Measurements from ENCODE around the gene CMAS. TPM values are rescaled to one million over a fixed set of nuclear protein-coding genes. Genes with fewer than 3 reads are reported as not detected.

Gene CMAS
- total and polyA plus RNA-seq, 2 experiments from 2014 or later: 61.2 to 118 TPM

DNA sequence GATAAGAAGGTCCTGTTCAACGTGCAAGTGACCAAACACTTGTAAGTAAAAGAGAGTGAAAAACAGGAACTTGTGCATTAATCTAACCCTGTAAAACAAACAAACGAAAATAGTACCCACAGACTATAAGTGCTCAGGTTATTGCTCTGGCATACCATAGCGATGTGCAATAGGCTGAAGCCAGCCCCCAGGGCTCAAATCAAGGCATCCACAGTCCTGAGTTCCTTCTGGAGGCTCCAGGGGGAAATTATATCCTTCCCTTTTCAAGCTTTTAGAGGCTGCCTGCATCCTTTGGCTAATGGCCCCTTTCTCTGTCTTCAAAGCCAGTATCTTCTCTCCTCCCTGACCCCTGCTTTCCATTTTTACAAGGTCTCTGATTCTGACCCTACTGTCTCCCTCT lies 8.1 kb upstream of the CMAS start:
- Histone ChIP-seq H3K36me3 (ENCODE audit: insufficient read depth) (no peaks in the 10 kb centered on the region), H3K27ac (ENCODE audit: low read depth) (no peak overlapping the region), H4K20me1 (replicated peaks; ENCODE audit: insufficient read depth) (no peaks in the 10 kb centered on the region), H3K4me1 (ENCODE audit: insufficient read depth) (no peaks in the 10 kb centered on the region), H2AFZ (no peak overlapping the region), H3K79me2 (replicated peaks; ENCODE audit: insufficient read depth) (no peaks in the 10 kb centered on the region), H3K27me3 (ENCODE audit: insufficient read depth) (no peaks in the 10 kb centered on the region), H3K4me2 (no peak overlapping the region), H3F3A (replicated peaks; ENCODE audit: low read depth) (no peaks in the 10 kb centered on the region), H3K4me3 (no peak overlapping the region), H3K9me2 (ENCODE audit: insufficient read depth) (no peaks in the 10 kb centered on the region)
- Mint-ChIP-seq H3K4me3 (no peak overlapping the region), H3K4me1 (no peaks in the 10 kb centered on the region), H3K27ac (no peak overlapping the region), H3K9me3 (no peaks in the 10 kb centered on the region), H3K27me3 (ENCODE audit: insufficient read depth, low read depth, poor library complexity) (no peaks in the 10 kb centered on the region), H3K36me3 (ENCODE audit: low read depth) (no peaks in the 10 kb centered on the region)
- TF ChIP-seq, protein P1, sequence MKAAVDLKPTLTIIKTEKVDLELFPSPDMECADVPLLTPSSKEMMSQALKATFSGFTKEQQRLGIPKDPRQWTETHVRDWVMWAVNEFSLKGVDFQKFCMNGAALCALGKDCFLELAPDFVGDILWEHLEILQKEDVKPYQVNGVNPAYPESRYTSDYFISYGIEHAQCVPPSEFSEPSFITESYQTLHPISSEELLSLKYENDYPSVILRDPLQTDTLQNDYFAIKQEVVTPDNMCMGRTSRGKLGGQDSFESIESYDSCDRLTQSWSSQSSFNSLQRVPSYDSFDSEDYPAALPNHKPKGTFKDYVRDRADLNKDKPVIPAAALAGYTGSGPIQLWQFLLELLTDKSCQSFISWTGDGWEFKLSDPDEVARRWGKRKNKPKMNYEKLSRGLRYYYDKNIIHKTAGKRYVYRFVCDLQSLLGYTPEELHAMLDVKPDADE (IDR thresholded peaks at IDR 0.05): no peak
- TF ChIP-seq, protein P2, sequence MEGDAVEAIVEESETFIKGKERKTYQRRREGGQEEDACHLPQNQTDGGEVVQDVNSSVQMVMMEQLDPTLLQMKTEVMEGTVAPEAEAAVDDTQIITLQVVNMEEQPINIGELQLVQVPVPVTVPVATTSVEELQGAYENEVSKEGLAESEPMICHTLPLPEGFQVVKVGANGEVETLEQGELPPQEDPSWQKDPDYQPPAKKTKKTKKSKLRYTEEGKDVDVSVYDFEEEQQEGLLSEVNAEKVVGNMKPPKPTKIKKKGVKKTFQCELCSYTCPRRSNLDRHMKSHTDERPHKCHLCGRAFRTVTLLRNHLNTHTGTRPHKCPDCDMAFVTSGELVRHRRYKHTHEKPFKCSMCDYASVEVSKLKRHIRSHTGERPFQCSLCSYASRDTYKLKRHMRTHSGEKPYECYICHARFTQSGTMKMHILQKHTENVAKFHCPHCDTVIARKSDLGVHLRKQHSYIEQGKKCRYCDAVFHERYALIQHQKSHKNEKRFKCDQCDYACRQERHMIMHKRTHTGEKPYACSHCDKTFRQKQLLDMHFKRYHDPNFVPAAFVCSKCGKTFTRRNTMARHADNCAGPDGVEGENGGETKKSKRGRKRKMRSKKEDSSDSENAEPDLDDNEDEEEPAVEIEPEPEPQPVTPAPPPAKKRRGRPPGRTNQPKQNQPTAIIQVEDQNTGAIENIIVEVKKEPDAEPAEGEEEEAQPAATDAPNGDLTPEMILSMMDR (conservative IDR thresholded peaks at IDR 0.05; ENCODE audit: low read depth in 2 of 2): no peak
- TF ChIP-seq ZNF331 (CRISPR knock-in tag; IDR thresholded peaks at IDR 0.05; ENCODE audit: low read depth) (no peak), ZNF114 (CRISPR knock-in tag; IDR thresholded peaks at IDR 0.05) (no peak), STAT1 (IDR thresholded peaks at IDR 0.05; ENCODE audit: unreplicated experiment) (no peak), EZH2phosphoT487 (IDR thresholded peaks at IDR 0.05; ENCODE audit: unreplicated experiment) (no peak), NANOG (IDR thresholded peaks at IDR 0.05; ENCODE audit: borderline replicate concordance) (no peak), CREB1 (CRISPR knock-in tag; IDR thresholded peaks at IDR 0.05; ENCODE audit: low read depth) (no peak), JUNB (IDR thresholded peaks at IDR 0.05; ENCODE audit: unreplicated experiment) (no peak), POLR2AphosphoS5 (IDR thresholded peaks at IDR 0.05; ENCODE audit: low read depth) (no peak), EZH2 (IDR thresholded peaks at IDR 0.05; ENCODE audit: low read depth, unreplicated experiment) (no peak)
- TF ChIP-seq, protein P3, sequence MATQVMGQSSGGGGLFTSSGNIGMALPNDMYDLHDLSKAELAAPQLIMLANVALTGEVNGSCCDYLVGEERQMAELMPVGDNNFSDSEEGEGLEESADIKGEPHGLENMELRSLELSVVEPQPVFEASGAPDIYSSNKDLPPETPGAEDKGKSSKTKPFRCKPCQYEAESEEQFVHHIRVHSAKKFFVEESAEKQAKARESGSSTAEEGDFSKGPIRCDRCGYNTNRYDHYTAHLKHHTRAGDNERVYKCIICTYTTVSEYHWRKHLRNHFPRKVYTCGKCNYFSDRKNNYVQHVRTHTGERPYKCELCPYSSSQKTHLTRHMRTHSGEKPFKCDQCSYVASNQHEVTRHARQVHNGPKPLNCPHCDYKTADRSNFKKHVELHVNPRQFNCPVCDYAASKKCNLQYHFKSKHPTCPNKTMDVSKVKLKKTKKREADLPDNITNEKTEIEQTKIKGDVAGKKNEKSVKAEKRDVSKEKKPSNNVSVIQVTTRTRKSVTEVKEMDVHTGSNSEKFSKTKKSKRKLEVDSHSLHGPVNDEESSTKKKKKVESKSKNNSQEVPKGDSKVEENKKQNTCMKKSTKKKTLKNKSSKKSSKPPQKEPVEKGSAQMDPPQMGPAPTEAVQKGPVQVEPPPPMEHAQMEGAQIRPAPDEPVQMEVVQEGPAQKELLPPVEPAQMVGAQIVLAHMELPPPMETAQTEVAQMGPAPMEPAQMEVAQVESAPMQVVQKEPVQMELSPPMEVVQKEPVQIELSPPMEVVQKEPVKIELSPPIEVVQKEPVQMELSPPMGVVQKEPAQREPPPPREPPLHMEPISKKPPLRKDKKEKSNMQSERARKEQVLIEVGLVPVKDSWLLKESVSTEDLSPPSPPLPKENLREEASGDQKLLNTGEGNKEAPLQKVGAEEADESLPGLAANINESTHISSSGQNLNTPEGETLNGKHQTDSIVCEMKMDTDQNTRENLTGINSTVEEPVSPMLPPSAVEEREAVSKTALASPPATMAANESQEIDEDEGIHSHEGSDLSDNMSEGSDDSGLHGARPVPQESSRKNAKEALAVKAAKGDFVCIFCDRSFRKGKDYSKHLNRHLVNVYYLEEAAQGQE (IDR thresholded peaks at IDR 0.05; ENCODE audit: unreplicated experiment): no peak
- TF ChIP-seq, protein P4, sequence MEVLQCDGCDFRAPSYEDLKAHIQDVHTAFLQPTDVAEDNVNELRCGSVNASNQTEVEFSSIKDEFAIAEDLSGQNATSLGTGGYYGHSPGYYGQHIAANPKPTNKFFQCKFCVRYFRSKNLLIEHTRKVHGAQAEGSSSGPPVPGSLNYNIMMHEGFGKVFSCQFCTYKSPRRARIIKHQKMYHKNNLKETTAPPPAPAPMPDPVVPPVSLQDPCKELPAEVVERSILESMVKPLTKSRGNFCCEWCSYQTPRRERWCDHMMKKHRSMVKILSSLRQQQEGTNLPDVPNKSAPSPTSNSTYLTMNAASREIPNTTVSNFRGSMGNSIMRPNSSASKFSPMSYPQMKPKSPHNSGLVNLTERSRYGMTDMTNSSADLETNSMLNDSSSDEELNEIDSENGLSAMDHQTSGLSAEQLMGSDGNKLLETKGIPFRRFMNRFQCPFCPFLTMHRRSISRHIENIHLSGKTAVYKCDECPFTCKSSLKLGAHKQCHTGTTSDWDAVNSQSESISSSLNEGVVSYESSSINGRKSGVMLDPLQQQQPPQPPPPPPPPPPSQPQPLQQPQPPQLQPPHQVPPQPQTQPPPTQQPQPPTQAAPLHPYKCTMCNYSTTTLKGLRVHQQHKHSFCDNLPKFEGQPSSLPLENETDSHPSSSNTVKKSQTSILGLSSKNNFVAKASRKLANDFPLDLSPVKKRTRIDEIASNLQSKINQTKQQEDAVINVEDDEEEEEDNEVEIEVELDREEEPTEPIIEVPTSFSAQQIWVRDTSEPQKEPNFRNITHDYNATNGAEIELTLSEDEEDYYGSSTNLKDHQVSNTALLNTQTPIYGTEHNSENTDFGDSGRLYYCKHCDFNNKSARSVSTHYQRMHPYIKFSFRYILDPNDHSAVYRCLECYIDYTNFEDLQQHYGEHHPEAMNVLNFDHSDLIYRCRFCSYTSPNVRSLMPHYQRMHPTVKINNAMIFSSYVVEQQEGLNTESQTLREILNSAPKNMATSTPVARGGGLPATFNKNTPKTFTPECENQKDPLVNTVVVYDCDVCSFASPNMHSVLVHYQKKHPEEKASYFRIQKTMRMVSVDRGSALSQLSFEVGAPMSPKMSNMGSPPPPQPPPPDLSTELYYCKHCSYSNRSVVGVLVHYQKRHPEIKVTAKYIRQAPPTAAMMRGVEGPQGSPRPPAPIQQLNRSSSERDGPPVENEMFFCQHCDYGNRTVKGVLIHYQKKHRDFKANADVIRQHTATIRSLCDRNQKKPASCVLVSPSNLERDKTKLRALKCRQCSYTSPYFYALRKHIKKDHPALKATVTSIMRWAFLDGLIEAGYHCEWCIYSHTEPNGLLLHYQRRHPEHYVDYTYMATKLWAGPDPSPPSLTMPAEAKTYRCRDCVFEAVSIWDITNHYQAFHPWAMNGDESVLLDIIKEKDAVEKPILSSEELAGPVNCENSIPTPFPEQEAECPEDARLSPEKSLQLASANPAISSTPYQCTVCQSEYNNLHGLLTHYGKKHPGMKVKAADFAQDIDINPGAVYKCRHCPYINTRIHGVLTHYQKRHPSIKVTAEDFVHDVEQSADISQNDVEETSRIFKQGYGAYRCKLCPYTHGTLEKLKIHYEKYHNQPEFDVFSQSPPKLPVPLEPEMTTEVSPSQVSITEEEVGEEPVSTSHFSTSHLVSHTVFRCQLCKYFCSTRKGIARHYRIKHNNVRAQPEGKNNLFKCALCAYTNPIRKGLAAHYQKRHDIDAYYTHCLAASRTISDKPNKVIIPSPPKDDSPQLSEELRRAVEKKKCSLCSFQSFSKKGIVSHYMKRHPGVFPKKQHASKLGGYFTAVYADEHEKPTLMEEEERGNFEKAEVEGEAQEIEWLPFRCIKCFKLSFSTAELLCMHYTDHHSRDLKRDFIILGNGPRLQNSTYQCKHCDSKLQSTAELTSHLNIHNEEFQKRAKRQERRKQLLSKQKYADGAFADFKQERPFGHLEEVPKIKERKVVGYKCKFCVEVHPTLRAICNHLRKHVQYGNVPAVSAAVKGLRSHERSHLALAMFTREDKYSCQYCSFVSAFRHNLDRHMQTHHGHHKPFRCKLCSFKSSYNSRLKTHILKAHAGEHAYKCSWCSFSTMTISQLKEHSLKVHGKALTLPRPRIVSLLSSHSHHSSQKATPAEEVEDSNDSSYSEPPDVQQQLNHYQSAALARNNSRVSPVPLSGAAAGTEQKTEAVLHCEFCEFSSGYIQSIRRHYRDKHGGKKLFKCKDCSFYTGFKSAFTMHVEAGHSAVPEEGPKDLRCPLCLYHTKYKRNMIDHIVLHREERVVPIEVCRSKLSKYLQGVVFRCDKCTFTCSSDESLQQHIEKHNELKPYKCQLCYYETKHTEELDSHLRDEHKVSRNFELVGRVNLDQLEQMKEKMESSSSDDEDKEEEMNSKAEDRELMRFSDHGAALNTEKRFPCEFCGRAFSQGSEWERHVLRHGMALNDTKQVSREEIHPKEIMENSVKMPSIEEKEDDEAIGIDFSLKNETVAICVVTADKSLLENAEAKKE (CRISPR knock-in tag; IDR thresholded peaks at IDR 0.05): no peak
- ATAC-seq (no peak), DNase-seq (ENCODE audit: low spot score) (no peak)

All from GM23338 (cell line).